Stimulated activated CD8-positive, alpha-beta memory T cell treated with anti-CD3 and anti-CD28 coated beads, Interleukin-15, amount 100 ng/mL, for 24 hours (primary cell): ENCODE data around the gene LITAF.
"Not testable (repeated sequence)": the region's sequence is repeated elsewhere in the genome, so short reads cannot be mapped to it uniquely, and the experiment has no call there.

Experiments
- DNase-seq: peaks from one replicate; pipeline ENCODE4 v3.0.0-alpha.2; 2020; ENCODE audit warnings: low read depth

The LITAF gene

GRCh38 chr16:11572301-11572995, 14.3 kb downstream of the LITAF start:
- DNase-seq, result no peak

GRCh38 chr16:11571549-11571948, 15.2 kb downstream of the LITAF start:
- DNase-seq, result no peak

- no peak for DNase-seq
Observed at GRCh38 chr16:11570806-11571205, 15.9 kb downstream of the LITAF start.

- DNase-seq, result no peak
Observed at GRCh38 chr16:11570258-11570657, 16.5 kb downstream of the LITAF start.

- DNase-seq, result no peak
Observed at GRCh38 chr16:11566398-11566797, 20.3 kb downstream of the LITAF start.

GRCh38 chr16:11565665-11566064, 21.1 kb downstream of the LITAF start:
- DNase-seq, result no peak

GRCh38 chr16:11564046-11564926, 22.4 kb downstream of the LITAF start:
- no peak for DNase-seq

GRCh38 chr16:11563493-11564040, 23.2 kb downstream of the LITAF start:
- no peak for DNase-seq

- no peak for DNase-seq
Observed at GRCh38 chr16:11562941-11563340, 23.8 kb downstream of the LITAF start.

- DNase-seq, result no peak
Observed at GRCh38 chr16:11562411-11562810, 24.3 kb downstream of the LITAF start.

GRCh38 chr16:11561856-11562255, 24.9 kb downstream of the LITAF start:
- DNase-seq, result no peak

- no peak for DNase-seq
Observed at GRCh38 chr16:11561454-11561805, 25.3 kb downstream of the LITAF start.

GRCh38 chr16:11560701-11561453, 25.8 kb downstream of the LITAF start:
- no peak for DNase-seq

- not testable (repeated sequence) for DNase-seq
Observed at GRCh38 chr16:11558308-11558823, 28.4 kb downstream of the LITAF start.

GRCh38 chr16:11557801-11558200, 28.9 kb downstream of the LITAF start:
- DNase-seq, result no peak

- DNase-seq, result no peak
Observed at GRCh38 chr16:11556945-11557720, 29.6 kb downstream of the LITAF start.

GRCh38 chr16:11556214-11556819, 30.4 kb downstream of the LITAF start:
- DNase-seq, result no peak

GRCh38 chr16:11554053-11554452, 32.7 kb downstream of the LITAF start:
- no peak for DNase-seq

GRCh38 chr16:11553371-11553770, 33.3 kb downstream of the LITAF start:
- no peak for DNase-seq

- DNase-seq, result no peak
Observed at GRCh38 chr16:11552440-11552839, 34.3 kb downstream of the LITAF start.

GRCh38 chr16:11551842-11552241, 34.9 kb downstream of the LITAF start:
- no peak for DNase-seq
